IPS-NIHi11 (cell line): ENCODE measurements around the gene SRRM3.
A peak's percentile ranks its signal among the peaks of the same experiment; 100 is the strongest.
"Not testable (repeated sequence)": the region's sequence is repeated elsewhere in the genome, so short reads cannot be mapped to it uniquely, and the experiment has no call there.

Experiments
- DNase-seq: peaks from one replicate; pipeline ENCODE4 v3.0.0; 2012; ENCODE audit warnings: mixed read lengths, low spot score

SRRM3 gene

DNA sequence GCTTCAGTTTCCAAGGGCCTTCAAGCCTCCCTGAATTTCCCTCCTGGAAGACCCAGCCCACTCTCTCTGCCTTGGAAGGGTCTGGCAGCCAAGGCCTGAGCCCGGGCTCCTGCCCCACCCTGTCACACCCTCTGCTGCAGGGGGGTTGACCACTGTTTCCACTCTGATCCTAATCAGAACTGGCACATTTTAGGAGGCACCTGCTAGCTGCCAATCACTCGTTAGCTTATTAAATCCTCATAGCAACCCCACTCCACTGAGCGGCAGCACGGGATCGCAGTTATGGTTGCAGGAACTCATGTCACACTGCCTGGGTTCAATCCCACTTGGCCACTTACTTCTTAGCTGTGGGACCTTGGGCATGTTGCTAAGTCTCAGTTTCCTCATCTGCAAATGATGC is 113.7 kb downstream of the SRRM3 start:
- no peak for DNase-seq

DNA sequence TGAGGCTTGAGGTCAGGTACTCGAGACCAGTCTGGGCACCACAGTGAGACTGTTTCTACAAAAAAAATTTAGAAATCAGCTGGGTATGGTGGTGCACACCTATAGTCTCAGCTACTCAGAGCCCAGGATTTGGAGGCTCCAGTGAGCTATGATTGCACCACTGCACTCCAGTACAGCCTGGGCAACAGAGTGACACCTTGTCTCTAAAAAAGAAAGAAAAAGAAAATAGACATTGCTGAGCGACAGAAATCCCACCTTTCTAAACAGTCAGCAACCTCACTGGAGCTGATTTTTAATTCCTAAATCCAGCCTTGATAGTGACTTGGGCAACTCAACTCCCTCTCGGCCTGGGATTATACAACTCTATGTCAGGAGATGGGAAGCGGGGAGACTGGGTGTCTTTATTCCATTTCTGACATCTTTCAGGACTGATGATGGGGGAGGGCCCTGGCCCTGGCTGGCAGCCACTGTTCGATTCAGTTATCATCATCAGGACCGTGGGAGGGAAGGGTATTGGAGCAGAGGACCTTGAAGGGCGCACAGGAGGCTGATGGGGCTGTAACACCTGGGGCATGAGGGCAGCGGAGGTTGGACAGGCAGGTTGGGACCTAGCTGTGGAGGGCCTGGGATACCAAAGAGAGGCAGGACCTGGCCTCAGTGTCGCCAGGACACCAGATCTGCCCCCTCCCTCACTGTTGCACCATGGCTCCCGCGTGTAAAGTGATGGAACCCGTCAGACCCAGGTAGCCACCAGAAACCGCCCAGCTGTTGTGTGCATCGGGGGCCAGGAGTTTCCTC is 115.5 kb downstream of the SRRM3 start:
- no peak for DNase-seq

DNA sequence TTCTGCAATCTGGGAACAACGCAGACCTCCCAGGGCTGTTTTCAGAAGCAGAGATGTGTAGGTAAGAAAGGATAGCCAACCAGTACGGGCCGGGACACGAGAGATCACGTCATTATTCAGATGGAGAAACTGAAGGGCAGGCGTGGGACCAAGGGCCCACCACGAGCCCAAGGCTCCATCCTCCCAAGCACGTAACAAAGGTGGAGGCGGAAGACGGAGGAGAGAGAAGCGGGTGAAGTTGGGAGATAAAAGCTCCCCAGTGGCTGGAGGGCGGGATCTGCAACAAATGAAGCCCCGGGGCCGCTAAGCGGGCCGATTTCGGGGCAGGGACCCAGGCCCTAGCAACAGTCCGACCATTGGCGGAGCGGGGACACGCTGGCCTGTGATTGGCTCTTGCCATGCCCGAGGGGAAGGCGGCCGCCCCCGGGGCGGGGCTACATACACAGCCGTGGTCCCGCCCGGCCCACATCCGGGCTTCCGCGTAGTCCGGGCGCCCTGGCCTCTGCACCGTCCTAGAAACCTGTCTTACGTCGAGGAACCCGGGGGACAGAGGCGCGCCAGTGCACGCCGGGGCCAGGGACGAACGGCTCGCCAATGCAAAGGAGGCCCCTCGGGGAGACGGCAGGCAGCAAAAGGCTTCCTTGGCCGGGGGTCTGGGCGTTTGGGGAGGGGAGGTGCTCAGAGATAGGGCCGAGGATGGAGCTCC is 116.2 kb downstream of the SRRM3 start:
- peak; percentile 100 for DNase-seq

DNA sequence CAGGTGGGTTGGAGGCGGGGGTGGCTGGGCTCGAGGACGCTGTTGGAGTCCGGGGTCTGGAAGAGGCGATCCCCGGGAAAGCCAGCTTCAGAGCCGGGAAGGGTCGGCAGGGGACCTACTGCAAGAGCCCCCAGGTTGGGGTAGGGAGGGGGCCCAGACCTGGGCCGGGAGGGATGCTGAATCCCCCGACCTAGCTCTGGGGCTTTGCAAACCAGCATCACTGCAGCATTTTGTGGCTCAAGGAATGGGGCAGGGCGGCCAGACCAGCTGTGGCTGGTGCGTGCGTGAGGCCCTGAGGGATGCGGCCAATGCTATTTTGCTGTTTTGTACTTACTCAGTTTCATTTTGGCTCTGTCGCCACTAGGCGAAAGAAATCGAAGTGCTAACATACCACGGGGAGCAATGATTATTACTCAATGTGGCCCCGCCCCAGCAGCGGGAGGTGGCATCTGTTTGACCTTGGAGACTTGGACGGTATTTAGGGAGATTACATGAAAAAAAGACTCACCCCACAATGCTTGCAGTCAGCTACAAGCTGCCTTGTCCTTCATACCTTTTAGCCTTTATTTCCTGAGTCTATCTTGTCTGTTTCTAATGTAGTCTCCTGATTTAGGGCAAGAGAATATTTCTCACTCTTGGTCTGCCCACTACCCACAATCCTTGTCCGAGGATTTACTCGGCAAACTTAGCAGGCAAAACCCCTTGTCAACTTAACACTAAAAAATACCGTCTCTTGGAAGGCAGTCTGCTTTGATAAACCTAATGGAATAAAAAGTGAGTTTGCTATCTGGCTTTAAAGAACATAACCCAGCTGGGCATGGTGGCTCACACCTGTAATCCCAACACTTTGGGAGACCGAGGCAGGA is 117.0 kb downstream of the SRRM3 start:
- DNase-seq, result peak; percentile 69

DNA sequence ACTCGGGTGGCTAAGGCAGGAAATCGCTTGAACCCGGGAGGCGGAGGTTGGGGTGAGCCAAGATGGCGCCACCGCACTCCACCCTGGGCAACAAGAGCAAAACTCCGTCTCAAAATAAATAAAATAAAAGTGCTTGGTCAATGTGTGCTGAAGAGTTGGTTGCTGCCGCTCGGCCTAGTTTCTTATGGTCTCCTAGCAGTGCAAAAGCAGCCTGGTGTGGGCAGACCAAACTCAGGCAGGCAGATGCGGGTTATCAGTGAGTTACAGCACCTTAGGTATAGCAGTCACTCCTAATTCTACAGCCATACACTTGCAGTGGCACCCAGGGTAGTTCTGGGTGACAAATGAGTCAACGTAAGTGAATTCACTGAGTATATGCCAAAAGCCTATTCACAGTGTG is 123.4 kb downstream of the SRRM3 start:
- no peak for DNase-seq

DNA sequence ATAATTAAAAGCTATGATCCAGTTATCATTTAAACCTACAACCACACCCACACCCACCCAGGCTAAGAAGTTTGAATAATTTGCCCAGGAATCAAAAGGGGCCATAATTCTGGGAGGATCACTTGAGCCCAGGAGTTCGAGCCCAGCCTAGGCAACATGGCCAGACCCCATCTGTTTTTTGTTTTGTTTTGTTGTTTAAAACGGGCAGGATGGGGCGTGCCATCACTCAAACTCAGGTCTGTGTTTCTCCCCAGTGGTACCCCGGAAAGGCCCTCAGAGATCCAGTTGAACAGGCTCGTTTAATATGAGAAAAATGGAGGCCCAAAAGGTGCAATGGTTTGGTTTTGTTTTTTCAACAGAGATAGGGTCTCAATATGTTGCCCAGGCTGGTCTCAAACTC is 124.1 kb downstream of the SRRM3 start:
- no peak for DNase-seq

DNA sequence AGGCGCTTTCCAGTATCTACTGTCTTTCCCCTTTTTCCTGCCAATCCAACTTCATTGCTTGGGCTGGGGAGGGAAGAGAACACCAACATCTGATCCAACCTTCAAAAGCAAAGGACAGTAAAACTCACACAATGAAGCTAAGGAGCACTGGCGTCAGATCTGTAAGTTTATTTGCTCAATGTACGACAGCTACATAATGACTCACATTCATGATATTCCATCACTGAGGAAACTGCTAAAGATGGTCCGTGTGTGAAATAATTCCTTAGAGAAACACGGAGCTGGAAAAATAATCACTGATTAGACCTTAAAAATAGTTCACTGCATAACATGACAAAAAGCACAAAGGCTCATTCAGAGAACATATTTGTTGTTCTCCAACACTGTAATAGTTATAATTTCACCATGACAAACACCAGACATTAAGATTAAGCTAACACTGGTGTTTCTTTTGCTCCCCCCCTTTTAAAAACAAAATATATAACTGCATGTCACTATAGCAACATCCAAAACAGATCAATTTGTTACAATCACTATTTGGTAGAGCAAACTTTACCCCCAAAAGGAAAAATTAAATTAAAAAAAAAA is 125.0 kb downstream of the SRRM3 start:
- no peak for DNase-seq

DNA sequence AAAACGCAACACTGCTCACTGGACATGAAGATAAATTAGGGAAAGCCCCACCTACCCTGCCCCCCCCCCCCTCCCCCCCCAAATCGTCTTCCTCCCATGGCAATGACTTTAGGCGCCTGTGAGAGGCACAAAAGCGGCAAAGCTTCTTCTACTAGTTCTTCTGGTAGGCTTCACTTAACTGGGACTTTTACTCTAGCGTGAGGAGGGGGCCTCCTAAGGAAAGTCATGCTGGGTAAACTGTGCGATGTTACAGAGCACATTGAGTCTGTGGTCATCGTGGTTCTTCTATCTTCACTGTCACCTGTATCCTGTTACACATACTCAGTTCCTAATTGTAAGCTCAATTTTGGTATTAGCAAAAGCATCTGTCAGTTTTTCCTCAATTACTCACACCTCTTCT is 125.9 kb downstream of the SRRM3 start:
- no peak for DNase-seq

DNA sequence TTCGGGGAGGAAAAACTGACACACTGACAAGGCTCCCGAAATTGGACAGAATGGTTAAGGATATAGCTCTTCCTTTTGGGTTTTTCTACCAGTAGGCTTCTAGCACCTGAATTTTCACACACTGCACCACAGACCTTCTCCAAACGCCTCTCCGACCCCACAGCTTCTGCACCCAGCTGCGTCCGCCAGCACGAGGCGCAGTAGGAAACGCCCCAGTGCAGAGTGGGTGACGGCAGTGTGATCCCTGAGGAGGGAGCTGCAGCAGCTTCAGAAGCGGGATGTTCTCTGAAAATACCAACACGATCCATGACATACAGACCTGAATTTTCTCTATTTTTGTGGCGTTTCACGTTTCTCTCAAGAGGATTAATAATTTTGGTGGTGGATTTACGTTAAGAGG is 126.7 kb downstream of the SRRM3 start:
- no peak for DNase-seq

DNA sequence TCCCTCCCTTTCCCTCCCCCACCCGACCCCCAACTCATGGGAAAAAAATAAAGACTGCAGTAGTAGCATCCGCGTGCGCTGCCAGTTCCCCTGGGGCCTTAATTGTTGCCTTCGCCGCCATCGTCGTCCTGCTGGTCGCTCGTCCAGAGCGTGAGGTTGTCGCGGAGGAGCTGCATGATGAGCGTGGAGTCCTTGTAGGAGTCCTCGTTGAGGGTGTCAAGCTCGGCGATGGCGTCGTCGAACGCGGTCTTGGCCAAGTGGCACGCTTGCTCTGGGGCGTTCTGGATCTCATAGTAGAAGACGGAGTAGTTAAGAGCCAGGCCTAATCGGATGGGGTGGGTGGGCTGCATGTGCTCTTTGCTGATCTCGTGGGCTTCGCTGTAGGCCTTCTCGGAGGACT is 127.8 kb downstream of the SRRM3 start:
- DNase-seq, result no peak

DNA sequence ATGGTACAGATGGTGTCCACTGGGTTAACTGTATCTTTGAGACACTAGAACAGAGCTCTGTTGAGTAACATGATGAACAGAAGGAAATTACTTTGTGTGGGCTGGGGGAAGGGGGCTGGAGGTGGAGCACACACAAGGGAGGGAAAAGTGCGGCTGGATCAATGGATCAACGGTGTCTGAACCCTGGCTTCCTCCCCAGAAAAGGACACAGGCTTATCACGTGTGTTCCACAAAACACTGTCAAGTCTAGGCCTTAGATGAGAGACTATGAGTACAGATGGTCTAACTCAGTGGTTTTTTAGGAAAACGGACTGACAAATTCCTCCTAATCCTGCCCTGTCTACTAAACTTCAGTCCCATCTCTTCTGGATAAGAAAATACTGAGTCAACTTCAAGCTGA is 128.6 kb downstream of the SRRM3 start:
- no peak for DNase-seq

DNA sequence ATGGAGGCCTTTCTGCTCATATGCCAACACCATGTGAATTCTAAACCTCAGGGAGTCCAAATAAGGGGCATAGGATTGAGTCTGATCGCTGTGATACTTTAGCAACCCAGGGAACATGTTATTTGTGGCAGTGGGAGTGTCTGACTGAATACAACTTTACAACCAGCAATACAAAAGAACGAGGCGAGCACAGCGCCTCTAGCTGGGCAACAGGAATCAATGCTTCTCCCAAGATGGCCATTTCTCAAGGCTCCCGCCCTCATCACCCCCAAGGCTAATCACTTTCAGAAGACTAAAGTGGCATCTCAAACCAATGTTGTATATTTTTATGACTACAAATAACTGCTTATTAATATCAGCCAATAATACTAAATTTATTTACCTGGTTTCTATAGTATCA is 129.0 kb downstream of the SRRM3 start:
- no peak for DNase-seq

DNA sequence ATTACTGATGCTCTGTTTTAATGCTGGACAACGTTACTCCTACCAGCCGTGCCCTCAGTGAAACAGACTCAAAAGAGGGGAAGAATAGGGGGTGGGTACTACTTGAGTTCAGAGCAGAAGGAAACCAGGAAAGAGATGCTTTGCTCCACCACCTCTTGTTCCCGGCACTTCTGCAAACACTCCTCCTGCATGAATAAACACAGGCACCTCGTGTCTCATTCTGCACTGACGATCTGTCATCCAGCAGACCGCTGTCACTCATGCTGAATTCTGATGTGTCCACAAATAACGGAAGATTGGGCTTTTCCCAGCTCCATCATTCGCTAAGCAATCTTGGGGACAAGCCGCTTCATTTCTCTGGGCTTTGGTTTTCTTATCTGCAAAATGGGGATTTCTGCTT is 130.4 kb downstream of the SRRM3 start:
- no peak for DNase-seq

DNA sequence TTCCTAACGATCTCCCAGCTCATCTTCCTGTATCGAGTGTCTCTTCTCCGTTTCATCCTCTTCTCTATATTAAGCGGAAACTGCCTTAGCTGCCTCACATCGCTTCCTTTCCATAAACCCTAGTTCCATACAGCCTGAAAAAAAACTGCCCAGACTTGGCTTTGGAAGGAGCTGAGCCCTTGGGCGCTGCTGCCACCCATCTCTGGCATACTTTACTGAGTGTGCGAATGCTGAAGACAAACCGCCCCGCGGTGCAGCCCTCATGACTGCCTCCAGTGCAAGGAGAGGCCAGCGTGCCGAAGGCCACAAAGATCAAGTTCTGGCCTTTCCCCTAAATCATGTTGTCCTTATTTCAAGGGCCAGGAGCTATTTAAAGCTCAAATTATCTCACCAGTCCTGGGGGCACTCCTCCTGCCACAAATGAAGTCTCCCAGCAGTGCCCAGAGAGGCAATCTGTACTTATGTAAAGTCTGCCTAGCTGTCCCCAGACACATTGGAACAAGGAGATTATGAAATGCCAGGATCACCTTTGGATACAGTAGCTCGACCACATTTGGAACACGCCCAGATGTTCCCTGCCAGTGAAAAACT is 131.9 kb downstream of the SRRM3 start:
- DNase-seq, result no peak

DNA sequence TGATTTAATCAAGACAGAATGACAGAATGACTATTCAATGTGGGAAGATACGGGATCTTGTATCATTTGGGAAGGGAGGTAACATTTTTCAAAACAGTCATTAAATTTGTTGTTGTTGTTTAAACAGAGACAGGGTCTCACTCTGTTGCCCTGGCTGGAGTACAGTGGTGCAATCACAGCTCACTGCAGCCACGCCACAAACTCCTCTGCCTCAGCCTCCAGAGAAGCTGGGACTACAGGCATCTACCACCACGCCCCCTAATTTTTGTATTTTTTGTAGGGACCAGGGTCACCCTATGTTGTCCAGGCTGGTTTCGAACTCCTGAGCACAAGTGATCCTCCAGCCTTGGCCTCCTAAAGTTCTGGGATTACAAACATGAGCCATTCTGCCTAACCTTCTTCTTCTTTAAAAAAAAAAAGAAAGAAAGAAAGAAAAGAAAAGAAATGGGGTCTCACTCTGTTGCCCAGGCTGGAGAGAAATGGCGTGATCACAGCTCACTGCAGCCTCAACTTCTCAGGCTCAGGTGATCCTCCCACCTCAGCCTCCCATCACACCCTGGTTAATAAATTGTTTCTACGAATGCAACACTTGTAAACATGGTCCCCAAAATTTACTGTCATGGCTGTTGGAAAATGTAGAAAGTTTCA is 132.7 kb downstream of the SRRM3 start:
- no peak for DNase-seq

DNA sequence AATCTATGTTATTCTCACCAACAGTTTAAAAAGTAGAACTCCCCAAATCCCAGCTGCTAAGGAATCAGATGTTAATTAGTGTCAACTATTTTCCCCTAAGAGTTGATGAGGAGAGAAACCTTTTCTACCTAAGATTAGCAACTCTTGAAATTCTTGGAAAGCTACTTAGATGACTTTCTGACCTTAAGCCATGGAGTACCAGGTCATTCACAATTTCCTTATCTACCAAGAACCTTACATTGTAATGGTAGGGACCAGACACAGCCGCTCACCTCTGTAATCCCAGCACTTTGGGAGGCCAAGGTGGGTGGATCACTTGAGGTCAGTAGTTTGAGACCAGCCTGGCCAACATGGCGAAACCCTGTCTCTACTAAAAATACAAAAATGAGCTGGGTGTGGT is 133.7 kb downstream of the SRRM3 start:
- not testable (repeated sequence) for DNase-seq

DNA sequence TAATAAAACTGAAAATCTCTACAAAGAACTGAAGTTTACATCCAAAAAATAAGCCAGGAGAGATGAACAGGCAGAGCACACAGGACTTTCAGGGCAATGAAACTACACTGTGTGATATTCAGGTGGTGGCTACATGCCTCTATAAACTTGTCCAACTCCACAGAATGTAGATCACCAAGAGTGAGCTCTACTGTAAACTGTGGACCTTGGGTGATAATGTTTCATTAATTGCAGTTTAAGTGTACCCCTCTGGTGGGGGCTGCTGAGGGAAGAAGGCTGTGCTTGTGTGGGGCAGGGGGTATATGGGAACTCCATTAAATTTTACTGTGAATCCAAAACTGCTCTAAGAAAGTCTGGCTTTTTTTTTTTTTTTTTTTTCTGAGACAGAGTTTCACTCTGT is 134.4 kb downstream of the SRRM3 start:
- DNase-seq, result no peak
